Measurements from ENCODE around the gene APLF.

APLF gene, protein sequence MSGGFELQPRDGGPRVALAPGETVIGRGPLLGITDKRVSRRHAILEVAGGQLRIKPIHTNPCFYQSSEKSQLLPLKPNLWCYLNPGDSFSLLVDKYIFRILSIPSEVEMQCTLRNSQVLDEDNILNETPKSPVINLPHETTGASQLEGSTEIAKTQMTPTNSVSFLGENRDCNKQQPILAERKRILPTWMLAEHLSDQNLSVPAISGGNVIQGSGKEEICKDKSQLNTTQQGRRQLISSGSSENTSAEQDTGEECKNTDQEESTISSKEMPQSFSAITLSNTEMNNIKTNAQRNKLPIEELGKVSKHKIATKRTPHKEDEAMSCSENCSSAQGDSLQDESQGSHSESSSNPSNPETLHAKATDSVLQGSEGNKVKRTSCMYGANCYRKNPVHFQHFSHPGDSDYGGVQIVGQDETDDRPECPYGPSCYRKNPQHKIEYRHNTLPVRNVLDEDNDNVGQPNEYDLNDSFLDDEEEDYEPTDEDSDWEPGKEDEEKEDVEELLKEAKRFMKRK

DNA sequence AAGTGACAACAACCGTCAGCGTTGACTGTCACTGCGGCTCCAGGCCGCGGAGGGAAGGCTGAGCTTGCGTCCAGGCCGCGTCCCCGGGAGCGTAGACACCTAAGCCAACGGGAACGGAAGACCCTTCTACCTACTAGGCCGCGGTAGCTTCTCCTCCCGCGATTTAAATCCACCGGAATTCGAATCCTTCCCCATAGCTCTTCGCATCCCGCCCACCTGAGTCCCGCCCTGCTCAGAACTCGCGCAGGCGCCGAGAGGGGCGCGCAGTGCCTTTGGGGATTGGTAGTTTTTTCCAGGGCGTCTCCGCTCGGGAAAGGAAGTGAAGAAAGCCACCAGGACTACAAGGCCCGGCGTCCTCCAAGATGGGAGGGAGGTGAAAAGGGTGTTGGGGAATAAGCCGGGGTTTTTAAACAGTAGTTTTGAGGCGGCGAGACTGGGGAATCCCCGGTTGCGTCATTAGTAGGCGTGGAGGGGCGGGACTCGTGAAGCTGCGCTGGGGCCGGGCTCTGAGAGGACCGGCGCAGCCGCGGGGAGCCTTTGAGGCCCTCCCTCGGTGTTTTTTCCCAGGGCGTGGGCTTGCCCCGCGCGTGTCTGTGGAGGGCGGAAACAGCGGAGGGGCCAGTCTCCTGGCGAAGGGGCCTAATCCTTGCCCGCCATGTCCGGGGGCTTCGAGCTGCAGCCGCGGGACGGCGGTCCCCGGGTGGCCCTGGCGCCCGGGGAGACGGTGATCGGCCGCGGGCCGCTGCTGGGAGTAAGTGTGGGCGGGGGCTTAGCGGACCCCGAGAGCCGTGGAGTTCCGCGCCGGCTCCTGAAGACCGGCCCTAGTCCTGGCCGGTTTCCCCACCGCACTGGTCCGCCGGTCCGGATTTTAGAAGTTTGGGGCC lies at the start of gene APLF, which contains the start of gene FBXO48:
TSS of gene APLF (plus strand) at position 509 of the 884 bp plus-strand sequence. CDS start at position 656, 147 bp downstream.
TSS of gene FBXO48 (minus strand) at position 218 of the 884 bp plus-strand sequence. CDS start 2,149 bp downstream, outside the sequence.
- Histone ChIP-seq H3K4me1 (ENCODE audit: control insufficient read depth, insufficient read depth, low read length) (peaks cover 28% of the 10 kb centered on the region), H3K4me3 (ENCODE audit: low read length) (peak within 1 kb of the TSS; percentile 95), H3K9ac (ENCODE audit: low read length) (peak within 1 kb of the TSS; percentile 92), H3K27me3 (replicated peaks; ENCODE audit: control insufficient read depth, insufficient read depth, low read length) (no peaks in the 10 kb centered on the region), H3K9me3 (ENCODE audit: control insufficient read depth, low read length) (no peaks in the 10 kb centered on the region), H3K36me3 (ENCODE audit: control insufficient read depth, insufficient read depth, low read length, severe bottlenecking) (no peaks in the 10 kb centered on the region)
- DNase-seq (ENCODE audit: low read depth): peak; percentile 100

DNA sequence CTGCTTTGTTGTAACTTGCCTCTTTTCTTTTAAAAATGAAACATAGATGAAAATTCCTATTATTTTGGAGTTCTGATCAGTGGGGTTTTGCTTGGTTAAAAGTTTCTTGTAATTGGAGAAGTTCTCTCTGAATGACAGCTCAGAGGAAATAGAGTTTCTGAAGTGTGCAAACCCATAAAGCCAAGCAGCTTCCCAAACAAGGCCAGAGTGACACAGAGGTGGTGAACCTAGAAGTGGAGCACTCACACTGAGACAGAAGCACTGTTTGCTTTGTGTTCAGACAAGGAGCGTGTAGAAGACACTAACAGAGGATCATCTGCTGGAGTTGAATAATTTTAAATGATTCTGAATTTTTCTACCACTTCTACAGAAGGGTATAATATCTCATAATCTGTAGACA lies 49.5 kb upstream of the APLF start:
- no peak for DNase-seq (ENCODE audit: low read depth)
- H3K36me3 ChIP-seq (ENCODE audit: control insufficient read depth, insufficient read depth, low read length, severe bottlenecking): no peaks in the 10 kb centered on the region
- peaks cover 15% of the 10 kb centered on the region for H3K27me3 ChIP-seq (replicated peaks; ENCODE audit: control insufficient read depth, insufficient read depth, low read length)
- no peaks in the 10 kb centered on the region for H3K9me3 ChIP-seq (ENCODE audit: control insufficient read depth, low read length)
- H3K4me1 ChIP-seq (ENCODE audit: control insufficient read depth, insufficient read depth, low read length): peaks cover under 1% of the 10 kb centered on the region
- H3K4me3 ChIP-seq (ENCODE audit: low read length): no peak overlapping the region
- H3K9ac ChIP-seq (ENCODE audit: low read length): no peak overlapping the region

DNA sequence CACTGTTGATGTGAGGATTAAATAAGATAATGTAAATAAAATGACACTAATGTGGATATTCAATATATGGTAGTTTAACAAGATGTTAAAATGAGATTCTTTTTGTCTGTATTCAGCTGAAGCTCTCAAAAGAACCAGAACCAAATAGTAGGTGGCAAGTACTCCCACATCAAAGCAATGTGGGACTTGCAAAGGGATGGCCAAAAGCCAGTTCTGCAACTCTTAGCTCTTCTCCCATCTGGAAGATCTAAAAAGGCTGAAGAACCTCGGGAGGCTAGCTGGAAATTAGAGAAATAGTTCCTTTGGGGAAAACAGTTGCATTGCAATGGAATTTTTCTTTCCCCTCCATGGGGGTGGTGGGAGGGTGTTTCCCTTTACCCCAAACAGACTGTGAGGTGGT lies 49.0 kb upstream of the APLF start:
- Histone ChIP-seq H3K4me1 (ENCODE audit: control insufficient read depth, insufficient read depth, low read length) (no peaks in the 10 kb centered on the region), H3K4me3 (ENCODE audit: low read length) (no peak overlapping the region), H3K27me3 (replicated peaks; ENCODE audit: control insufficient read depth, insufficient read depth, low read length) (peaks cover 16% of the 10 kb centered on the region), H3K9ac (ENCODE audit: low read length) (no peak overlapping the region), H3K36me3 (ENCODE audit: control insufficient read depth, insufficient read depth, low read length, severe bottlenecking) (no peaks in the 10 kb centered on the region), H3K9me3 (ENCODE audit: control insufficient read depth, low read length) (no peaks in the 10 kb centered on the region)
- DNase-seq (ENCODE audit: low read depth): no peak

DNA sequence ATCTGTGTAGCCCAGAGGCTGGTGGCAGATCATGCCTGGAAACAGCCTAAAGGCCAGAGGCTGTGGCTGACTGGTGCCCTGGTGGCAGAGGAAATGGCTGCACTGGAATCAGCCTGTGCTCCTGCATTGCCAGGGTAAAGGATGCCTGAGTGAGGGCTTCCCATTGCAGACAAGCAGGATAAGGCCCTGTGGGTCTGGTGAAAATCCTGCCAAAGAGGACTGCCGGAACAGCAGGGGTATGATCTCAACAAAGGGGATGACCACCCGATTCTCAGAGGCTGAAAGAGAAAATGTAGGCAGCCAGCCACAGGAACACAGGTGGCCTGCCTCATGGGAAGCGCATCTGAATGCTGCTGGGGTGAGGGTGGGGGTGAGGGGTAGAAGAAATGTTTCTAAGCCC lies 48.5 kb upstream of the APLF start:
- Histone ChIP-seq H3K36me3 (ENCODE audit: control insufficient read depth, insufficient read depth, low read length, severe bottlenecking) (no peaks in the 10 kb centered on the region), H3K9me3 (ENCODE audit: control insufficient read depth, low read length) (no peaks in the 10 kb centered on the region), H3K4me3 (ENCODE audit: low read length) (no peak overlapping the region), H3K27me3 (replicated peaks; ENCODE audit: control insufficient read depth, insufficient read depth, low read length) (peaks cover 19% of the 10 kb centered on the region), H3K9ac (ENCODE audit: low read length) (no peak overlapping the region), H3K4me1 (ENCODE audit: control insufficient read depth, insufficient read depth, low read length) (no peaks in the 10 kb centered on the region)
- no peak for DNase-seq (ENCODE audit: low read depth)

DNA sequence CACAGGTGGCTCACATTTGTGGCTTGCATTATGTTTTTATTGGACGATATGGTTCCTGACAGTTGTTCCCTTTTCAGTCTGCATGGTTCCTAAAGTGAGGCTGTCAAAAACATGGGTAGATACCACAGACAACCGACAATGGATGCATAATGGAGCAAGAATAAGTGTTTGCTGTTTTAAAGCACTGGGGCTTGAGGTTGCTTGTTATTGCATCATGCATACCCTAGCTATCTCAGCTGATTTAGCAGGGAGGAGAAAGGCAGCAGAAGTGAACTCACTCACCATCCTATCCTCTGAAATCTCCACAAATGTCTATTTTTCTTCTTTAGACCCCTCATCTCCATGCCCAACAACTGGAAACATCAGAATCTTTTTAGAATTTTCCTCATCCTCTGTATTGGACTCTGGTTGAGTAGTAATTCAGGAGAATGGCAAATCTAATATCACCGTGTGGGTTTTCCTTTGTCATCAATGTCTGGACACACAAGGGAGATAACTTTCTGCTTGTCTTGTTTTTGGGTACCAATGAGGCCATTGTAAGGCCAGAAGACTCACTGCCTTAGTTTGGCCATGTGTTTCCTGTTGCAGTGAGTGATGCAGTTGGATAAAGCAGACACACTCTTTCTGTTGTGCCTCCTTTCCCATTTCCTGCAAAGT lies 47.0 kb upstream of the APLF start:
- Histone ChIP-seq H3K4me1 (ENCODE audit: control insufficient read depth, insufficient read depth, low read length) (no peaks in the 10 kb centered on the region), H3K27me3 (replicated peaks; ENCODE audit: control insufficient read depth, insufficient read depth, low read length) (peaks cover 29% of the 10 kb centered on the region), H3K9ac (ENCODE audit: low read length) (no peak overlapping the region), H3K9me3 (ENCODE audit: control insufficient read depth, low read length) (peaks cover 2% of the 10 kb centered on the region), H3K4me3 (ENCODE audit: low read length) (no peak overlapping the region), H3K36me3 (ENCODE audit: control insufficient read depth, insufficient read depth, low read length, severe bottlenecking) (no peaks in the 10 kb centered on the region)
- DNase-seq (ENCODE audit: low read depth): peak; percentile 69

DNA sequence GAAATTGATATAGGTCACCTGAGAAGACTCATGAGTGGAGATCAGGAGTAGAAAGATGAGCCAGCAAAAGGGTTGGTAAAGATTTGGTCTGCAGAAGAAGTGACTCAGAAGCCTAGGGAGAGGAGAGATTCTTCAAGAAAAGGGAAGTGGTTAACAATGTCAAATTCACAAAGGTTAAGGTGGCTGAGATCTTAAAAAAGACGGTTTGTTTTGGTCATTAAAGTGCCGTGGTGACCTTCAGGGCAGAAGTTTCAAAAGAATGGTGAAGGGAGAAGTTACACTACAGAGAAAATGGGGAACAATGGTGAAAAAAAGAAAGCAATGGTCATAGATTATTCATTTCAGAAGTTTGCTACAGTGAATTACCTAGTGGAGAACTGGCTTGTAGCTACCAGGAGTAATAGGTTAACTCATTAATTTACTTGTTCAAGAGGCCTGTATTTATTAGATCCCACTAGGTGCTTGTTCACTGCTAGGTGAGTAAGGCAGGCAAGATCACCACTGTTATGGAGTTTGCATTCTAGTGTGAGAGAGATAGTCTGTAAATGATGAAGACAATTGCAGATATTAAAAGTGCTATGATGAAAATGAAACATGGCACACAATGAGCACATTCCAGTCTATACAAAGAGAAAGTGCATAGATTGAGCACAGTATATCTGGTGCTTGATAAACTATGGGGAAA lies 43.3 kb upstream of the APLF start:
- Histone ChIP-seq H3K4me1 (ENCODE audit: control insufficient read depth, insufficient read depth, low read length) (peaks cover 10% of the 10 kb centered on the region), H3K9ac (ENCODE audit: low read length) (no peak overlapping the region), H3K27me3 (replicated peaks; ENCODE audit: control insufficient read depth, insufficient read depth, low read length) (peaks cover 29% of the 10 kb centered on the region), H3K4me3 (ENCODE audit: low read length) (no peak overlapping the region), H3K9me3 (ENCODE audit: control insufficient read depth, low read length) (peaks cover 2% of the 10 kb centered on the region), H3K36me3 (ENCODE audit: control insufficient read depth, insufficient read depth, low read length, severe bottlenecking) (no peaks in the 10 kb centered on the region)
- no peak for DNase-seq (ENCODE audit: low read depth)

DNA sequence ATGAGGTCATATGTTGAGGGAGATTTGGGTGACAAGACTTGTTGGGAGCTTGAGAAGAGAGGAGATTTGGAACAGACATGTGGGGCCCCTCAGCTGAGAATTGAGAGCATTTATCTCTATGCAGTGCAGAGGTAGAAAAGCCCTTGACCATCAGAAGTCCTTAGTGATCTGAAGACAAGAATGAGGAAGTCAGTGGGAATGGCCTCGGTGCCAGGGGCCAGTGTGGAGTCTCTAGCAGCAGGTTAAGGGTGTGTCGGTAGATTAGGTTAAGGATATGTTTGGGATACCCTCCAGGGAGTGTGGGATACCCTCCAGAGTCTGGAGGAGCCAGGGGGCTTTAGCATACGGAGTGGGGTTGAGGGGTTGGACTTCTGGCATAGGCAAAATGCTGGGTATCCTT lies 41.9 kb upstream of the APLF start:
- Histone ChIP-seq H3K27me3 (replicated peaks; ENCODE audit: control insufficient read depth, insufficient read depth, low read length) (peaks cover 26% of the 10 kb centered on the region), H3K9ac (ENCODE audit: low read length) (no peak overlapping the region), H3K36me3 (ENCODE audit: control insufficient read depth, insufficient read depth, low read length, severe bottlenecking) (no peaks in the 10 kb centered on the region), H3K4me3 (ENCODE audit: low read length) (no peak overlapping the region), H3K9me3 (ENCODE audit: control insufficient read depth, low read length) (peaks cover 2% of the 10 kb centered on the region), H3K4me1 (ENCODE audit: control insufficient read depth, insufficient read depth, low read length) (peaks cover 10% of the 10 kb centered on the region)
- DNase-seq (ENCODE audit: low read depth): no peak

DNA sequence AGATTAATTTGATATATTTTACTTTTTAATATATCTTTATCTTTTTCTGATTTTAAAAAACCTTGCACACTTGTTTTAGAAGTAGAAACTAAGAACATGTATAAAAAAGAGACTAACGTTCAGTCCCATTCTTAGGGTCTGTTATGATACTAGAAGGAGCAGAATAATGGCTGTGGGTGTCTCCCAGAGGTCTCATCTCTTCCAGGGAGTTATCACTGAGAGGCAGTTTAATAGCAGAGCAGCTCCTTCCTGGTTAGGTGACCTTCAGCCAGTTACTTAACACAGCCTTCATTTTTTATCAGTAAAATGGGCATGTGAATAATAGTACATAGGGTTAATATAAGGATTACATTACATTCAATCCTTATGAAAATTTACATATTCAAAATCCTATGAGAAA lies 40.9 kb upstream of the APLF start:
- Histone ChIP-seq H3K27me3 (replicated peaks; ENCODE audit: control insufficient read depth, insufficient read depth, low read length) (peaks cover 22% of the 10 kb centered on the region), H3K9me3 (ENCODE audit: control insufficient read depth, low read length) (peaks cover 2% of the 10 kb centered on the region), H3K4me3 (ENCODE audit: low read length) (no peak overlapping the region), H3K9ac (ENCODE audit: low read length) (no peak overlapping the region), H3K36me3 (ENCODE audit: control insufficient read depth, insufficient read depth, low read length, severe bottlenecking) (no peaks in the 10 kb centered on the region), H3K4me1 (ENCODE audit: control insufficient read depth, insufficient read depth, low read length) (peaks cover 13% of the 10 kb centered on the region)
- DNase-seq (ENCODE audit: low read depth): no peak

DNA sequence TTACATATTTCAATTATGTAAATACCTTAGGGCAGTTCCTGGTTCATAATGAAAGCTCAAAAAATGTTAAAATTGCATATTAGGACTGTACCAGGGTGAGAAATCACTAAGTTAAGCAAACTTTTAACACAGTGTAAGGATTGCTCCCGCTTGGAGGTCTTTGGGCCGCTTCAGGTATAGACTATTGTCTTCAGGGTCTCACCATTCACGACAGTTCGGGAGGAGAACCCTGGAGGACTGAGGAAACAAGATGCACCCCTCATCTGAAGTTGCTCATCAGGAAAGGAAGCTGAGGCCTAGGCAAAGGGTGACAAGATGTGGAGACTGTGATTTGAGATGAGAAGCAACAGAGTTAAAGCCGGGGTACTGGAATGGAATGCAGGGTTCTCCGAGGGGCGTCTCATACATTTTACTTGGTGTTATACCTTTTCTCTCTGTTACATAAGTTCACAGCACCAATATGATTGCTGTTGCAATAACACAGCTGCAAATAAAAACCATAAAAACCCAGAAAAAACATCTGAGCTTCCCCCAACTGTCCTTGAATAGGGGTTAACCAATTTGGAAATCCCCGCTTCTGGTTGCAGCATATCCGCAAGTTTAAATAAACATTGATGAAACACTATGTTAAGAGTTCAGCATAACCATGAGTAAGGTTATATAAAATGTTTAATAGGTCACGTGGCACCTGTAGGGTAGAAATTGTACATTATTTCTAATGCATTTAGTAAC lies 40.4 kb upstream of the APLF start:
- peaks cover 2% of the 10 kb centered on the region for H3K9me3 ChIP-seq (ENCODE audit: control insufficient read depth, low read length)
- H3K4me3 ChIP-seq (ENCODE audit: low read length): no peak overlapping the region
- H3K4me1 ChIP-seq (ENCODE audit: control insufficient read depth, insufficient read depth, low read length): peaks cover 18% of the 10 kb centered on the region
- H3K27me3 ChIP-seq (replicated peaks; ENCODE audit: control insufficient read depth, insufficient read depth, low read length): peaks cover 16% of the 10 kb centered on the region
- DNase-seq (ENCODE audit: low read depth): peak; percentile 42
- H3K36me3 ChIP-seq (ENCODE audit: control insufficient read depth, insufficient read depth, low read length, severe bottlenecking): no peaks in the 10 kb centered on the region
- H3K9ac ChIP-seq (ENCODE audit: low read length): no peak overlapping the region

DNA sequence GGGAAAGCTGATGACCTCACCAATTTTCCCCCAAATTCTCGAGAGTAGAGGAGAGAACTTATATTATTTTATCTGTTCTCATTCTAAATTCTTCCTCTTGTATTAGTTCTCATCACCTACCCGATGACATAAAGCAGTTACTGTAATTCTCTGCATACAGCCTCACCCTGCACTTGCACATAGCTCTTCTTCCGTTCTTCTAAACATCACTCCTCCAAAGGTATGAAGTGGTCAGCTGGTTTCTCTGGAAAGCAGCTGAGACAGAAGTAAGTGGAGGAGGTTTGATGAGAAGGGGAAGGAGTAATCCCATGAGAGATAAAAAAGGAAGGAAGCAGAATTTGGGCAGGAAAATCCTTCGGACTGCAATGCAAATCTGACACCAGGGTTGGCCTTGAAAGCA lies 39.3 kb upstream of the APLF start:
- Histone ChIP-seq H3K27me3 (replicated peaks; ENCODE audit: control insufficient read depth, insufficient read depth, low read length) (peaks cover 15% of the 10 kb centered on the region), H3K4me1 (ENCODE audit: control insufficient read depth, insufficient read depth, low read length) (peaks cover 18% of the 10 kb centered on the region), H3K36me3 (ENCODE audit: control insufficient read depth, insufficient read depth, low read length, severe bottlenecking) (no peaks in the 10 kb centered on the region), H3K4me3 (ENCODE audit: low read length) (no peak overlapping the region), H3K9ac (ENCODE audit: low read length) (no peak overlapping the region), H3K9me3 (ENCODE audit: control insufficient read depth, low read length) (peaks cover 2% of the 10 kb centered on the region)
- DNase-seq (ENCODE audit: low read depth): no peak

Data from adipocyte (in vitro differentiated cells).